PC-3 (cell line): ENCODE data around the gene PURA. TPM values are rescaled to one million over a fixed set of nuclear protein-coding genes. Genes with fewer than 3 reads are reported as not detected.

Experiments used
- ATAC-seq: fragments of 200-7000 bp; cut with Tn5 transposase; 2 replicates; pipeline ENCODE4 v1.9.1; 2020; ENCODE audit warnings: mild to moderate bottlenecking, moderate library complexity
- BruUV-seq: library from RNA; stranded (reverse); fragments of 400-500 nt; replicated peaks from 2 replicates; lab custom pipeline; 2021; lab: Mats Ljungman, UMichigan
- CTCF ChIA-PET: fragments of 300-600 bp; sonication (Branson Sonifier 250); formaldehyde crosslinking; loops from one replicate; lab custom pipeline; 2022; ENCODE audit warnings: antibody characterized with exemption; lab: Charles Lee
- POLR2A ChIA-PET: fragments of 300-600 bp; sonication (Branson Sonifier 250); formaldehyde crosslinking; loops from one replicate; lab custom pipeline; 2022; ENCODE audit warnings: antibody characterized with exemption; ENCODE audit not compliant: unreplicated experiment; lab: Charles Lee
- DNase-seq: peaks from one replicate; pipeline ENCODE4 v3.0.0-alpha.2; 2015
- H2AFZ ChIP-seq: fragments of 300-600 bp; sonication (generic); 2 replicates; pipeline ENCODE4 v1.6.0; 2016; ENCODE audit warnings: antibody characterized with exemption, low read length
- H3F3A ChIP-seq: fragments of 300-600 bp; sonication (generic); one replicate; pipeline ENCODE4 v1.6.0; 2017; ENCODE audit warnings: antibody characterized with exemption, low read length, control low read depth, mild to moderate bottlenecking; ENCODE audit not compliant: unreplicated experiment
- H3K27ac ChIP-seq: fragments of 300-600 bp; sonication (generic); 2 replicates; pipeline ENCODE4 v1.5.1; 2016; ENCODE audit warnings: mild to moderate bottlenecking, low read length
- H3K27me3 ChIP-seq: fragments of 300-600 bp; sonication (generic); 2 replicates; pipeline ENCODE4 v1.6.1; 2016; ENCODE audit warnings: low read length, mixed read lengths
- H3K36me3 ChIP-seq: fragments of 300-600 bp; sonication (generic); 2 replicates; pipeline ENCODE4 v1.6.1; 2016; ENCODE audit warnings: low read depth, mixed run types, low read length, mixed read lengths
- H3K4me1 ChIP-seq: fragments of 300-600 bp; sonication (generic); 2 replicates; pipeline ENCODE4 v1.5.1; 2016; ENCODE audit warnings: low read length; ENCODE audit not compliant: insufficient read depth
- H3K4me2 ChIP-seq: fragments of 300-600 bp; sonication (generic); 2 replicates; pipeline ENCODE4 v1.6.0; 2016; ENCODE audit warnings: low read length
- H3K4me3 ChIP-seq: fragments of 300-600 bp; sonication (generic); 2 replicates; pipeline ENCODE4 v1.5.1; 2016; ENCODE audit warnings: mild to moderate bottlenecking, low read length, mixed read lengths
- H3K79me2 ChIP-seq: fragments of 300-600 bp; sonication (generic); 2 replicates; pipeline ENCODE4 v1.6.1; 2017; ENCODE audit warnings: low read length, mixed read lengths
- H3K9ac ChIP-seq: fragments of 300-600 bp; sonication (generic); 2 replicates; pipeline ENCODE4 v1.6.0; 2016; ENCODE audit warnings: mild to moderate bottlenecking, low read length
- H3K9me2 ChIP-seq: fragments of 300-600 bp; sonication (generic); replicated peaks from 2 replicates; pipeline ENCODE4 v1.6.1; 2016; ENCODE audit warnings: mixed run types, low read length, mixed read lengths
- H3K9me3 ChIP-seq: fragments of 300-600 bp; sonication (generic); 2 replicates; pipeline ENCODE4 v1.6.1; 2016; ENCODE audit warnings: low read length, mixed read lengths
- H4K20me1 ChIP-seq: fragments of 300-600 bp; sonication (generic); 2 replicates; pipeline ENCODE4 v1.6.1; 2016; ENCODE audit warnings: low read length, mixed read lengths
- EZH2 ChIP-seq: fragments of 300-600 bp; sonication (generic); IDR thresholded peaks from one replicate; pipeline ENCODE4 v1.6.1; 2017; ENCODE audit warnings: antibody characterized with exemption, mild to moderate bottlenecking, low read length; ENCODE audit not compliant: unreplicated experiment
- EZH2phosphoT487 ChIP-seq: fragments of 300-600 bp; sonication (generic); IDR thresholded peaks from 2 replicates; pipeline ENCODE4 v1.6.1; 2018; ENCODE audit warnings: mild to moderate bottlenecking, antibody characterized with exemption, low read length, borderline replicate concordance
- intact Hi-C: fragments of 100-400 bp; cut with micrococcal nuclease; formaldehyde crosslinking; loops from 2 replicates; pipeline ENCODE4 v1.9.0; 2023
- total RNA-seq: library from RNA; depleted of rRNA; stranded (reverse); fragments of >200 nt; gene quantifications from 2 replicates; pipeline ENCODE4 v1.2.3, GENCODE V29; 2014
- TF ChIP-seq, protein P1 (sequence below): fragments of 300-600 bp; sonication (generic); conservative IDR thresholded peaks from 2 replicates; pipeline ENCODE4 v1.5.1; 2017; ENCODE audit warnings: antibody characterized with exemption, low read depth, mild to moderate bottlenecking, low read length

Gene PURA
- total RNA-seq, 1 experiment from 2014 or later, result 8.5 TPM

DNA sequence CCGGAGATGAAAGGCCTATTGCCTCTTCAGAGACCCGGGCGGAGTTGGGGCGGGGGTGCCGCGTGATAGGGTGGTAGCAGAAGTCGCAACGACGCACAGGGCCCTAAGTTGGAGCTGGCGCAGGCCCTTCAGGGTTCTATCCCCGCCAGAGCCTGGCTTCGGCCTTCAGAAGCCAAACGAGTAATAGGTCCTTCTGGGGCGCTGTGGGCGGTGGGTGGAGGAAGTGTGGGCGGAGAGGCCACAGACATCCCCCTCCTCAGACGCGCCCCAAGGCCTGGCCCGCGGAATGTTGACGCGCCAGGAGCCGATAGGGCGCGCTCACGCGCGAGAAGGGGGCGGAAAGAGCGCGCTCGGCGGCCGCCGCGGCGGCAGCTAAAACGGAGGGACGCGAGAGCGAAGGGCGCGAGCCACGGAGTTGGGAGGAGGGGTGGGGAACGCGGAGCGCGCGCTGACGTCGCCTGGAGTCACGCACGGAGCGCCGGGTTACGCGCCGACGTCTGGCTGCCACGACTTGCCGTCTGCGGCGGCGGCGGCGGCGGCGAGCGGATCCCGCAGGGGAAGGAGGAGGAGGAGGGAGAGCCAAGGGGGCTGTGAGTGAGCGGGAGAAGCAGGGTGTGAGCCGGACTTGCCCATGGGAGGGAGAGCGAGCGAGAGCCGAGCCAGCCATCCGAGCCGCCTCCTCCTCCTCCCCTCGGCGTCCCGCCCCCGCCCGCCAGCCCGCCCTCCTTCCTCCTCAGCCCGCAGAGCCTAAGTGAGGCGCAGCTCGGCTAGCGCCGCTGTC is 6.4 kb upstream of the PURA start:
- H3K79me2 ChIP-seq, result peaks cover 43% of the 10 kb centered on the region
- H3K4me1 ChIP-seq, result peaks cover 17% of the 10 kb centered on the region
- no TSS peak for BruUV-seq
- H3K9ac ChIP-seq, result peak overlapping the region; percentile 76
- ChIA-PET POLR2A (interaction anchor here (0.6 to 0.8 kb wide), 2 partner anchors 34 to 70 kb away, joined by 3 to 9 read pairs; no protein-coding TSS in a partner anchor), CTCF (no interaction called here)
- H3K9me3 ChIP-seq, result no peaks in the 10 kb centered on the region
- peak overlapping the region; percentile 95 for H3K4me3 ChIP-seq
- H2AFZ ChIP-seq, result peak overlapping the region; percentile 84
- peak overlapping the region; percentile 99 for H3K4me2 ChIP-seq
- H4K20me1 ChIP-seq, result no peaks in the 10 kb centered on the region
- H3K36me3 ChIP-seq, result no peaks in the 10 kb centered on the region
- H3K27me3 ChIP-seq, result no peaks in the 10 kb centered on the region
- DNase-seq (peak; percentile 93), ATAC-seq (peak; percentile 90)
- H3F3A ChIP-seq, result peaks cover 6% of the 10 kb centered on the region
- TF ChIP-seq EZH2 (no peak), EZH2phosphoT487 (no peak)
- TF ChIP-seq, protein P1, sequence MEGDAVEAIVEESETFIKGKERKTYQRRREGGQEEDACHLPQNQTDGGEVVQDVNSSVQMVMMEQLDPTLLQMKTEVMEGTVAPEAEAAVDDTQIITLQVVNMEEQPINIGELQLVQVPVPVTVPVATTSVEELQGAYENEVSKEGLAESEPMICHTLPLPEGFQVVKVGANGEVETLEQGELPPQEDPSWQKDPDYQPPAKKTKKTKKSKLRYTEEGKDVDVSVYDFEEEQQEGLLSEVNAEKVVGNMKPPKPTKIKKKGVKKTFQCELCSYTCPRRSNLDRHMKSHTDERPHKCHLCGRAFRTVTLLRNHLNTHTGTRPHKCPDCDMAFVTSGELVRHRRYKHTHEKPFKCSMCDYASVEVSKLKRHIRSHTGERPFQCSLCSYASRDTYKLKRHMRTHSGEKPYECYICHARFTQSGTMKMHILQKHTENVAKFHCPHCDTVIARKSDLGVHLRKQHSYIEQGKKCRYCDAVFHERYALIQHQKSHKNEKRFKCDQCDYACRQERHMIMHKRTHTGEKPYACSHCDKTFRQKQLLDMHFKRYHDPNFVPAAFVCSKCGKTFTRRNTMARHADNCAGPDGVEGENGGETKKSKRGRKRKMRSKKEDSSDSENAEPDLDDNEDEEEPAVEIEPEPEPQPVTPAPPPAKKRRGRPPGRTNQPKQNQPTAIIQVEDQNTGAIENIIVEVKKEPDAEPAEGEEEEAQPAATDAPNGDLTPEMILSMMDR, result peak; percentile 24
- intact Hi-C loops, result loop anchor here (1.0 to 5.0 kb wide), 3 partner anchors 33 to 295 kb away; partner anchors contain the start of gene ANKHD1
- H3K27ac ChIP-seq, result peak overlapping the region; percentile 68
- H3K9me2 ChIP-seq, result no peaks in the 10 kb centered on the region

DNA sequence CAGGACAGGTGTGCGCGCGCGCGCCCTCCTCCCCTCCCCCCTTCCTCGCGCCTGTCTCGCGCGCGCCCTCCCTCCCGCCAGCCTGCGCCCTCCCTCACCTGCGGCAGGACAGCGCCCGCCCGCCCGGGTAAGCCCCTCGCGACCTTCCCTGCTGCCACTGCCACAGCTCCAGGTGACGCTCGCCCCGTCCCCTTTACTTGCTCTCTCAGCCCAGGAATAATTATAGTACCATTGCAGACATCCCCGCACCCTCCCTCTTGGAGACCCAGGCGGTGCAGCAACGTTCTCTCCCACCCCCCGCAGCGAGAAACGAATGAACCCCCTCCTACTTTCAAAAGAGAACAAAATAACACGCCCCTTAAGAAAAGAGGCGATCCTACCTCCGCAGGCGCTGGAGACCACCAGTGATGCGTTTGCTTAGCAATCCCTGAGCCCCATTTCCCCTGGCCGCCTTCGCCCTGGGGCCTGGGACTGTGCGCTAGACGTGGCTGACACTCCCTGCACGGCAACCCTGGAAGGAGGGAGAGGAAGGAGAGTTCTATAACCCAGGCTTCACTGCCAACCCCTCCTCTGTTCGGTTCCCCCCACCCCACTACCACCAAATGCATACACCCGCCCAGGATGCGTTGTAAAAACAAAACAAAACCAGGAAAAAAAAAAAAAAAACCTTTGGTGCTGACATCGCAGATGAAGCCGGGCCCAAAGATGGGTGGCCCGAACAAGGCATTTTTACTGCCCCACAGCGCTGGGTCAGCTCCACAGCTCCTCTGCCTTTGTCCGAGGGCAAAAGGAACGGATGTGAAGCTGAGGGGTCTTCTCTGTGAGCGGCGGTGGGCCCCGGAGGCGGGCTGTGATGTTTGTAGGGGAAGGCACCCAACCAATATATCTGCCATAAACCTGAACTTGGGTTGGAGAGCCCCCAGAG is 5.6 kb upstream of the PURA start:
- TF ChIP-seq EZH2 (no peak), EZH2phosphoT487 (no peak)
- TF ChIP-seq, protein P1, result no peak
- Histone ChIP-seq H3K9me2 (no peaks in the 10 kb centered on the region), H3K4me2 (peak overlapping the region; percentile 99), H3K79me2 (peaks cover 52% of the 10 kb centered on the region), H2AFZ (peak overlapping the region; percentile 84), H4K20me1 (no peaks in the 10 kb centered on the region), H3K27ac (peak overlapping the region; percentile 68), H3K9ac (peak overlapping the region; percentile 76), H3K9me3 (no peaks in the 10 kb centered on the region), H3F3A (peaks cover 6% of the 10 kb centered on the region), H3K4me3 (peak overlapping the region; percentile 95), H3K36me3 (no peaks in the 10 kb centered on the region), H3K4me1 (peaks cover 26% of the 10 kb centered on the region), H3K27me3 (no peaks in the 10 kb centered on the region)
- BruUV-seq, result TSS peak; percentile 55
- DNase-seq (peak; percentile 32), ATAC-seq (peak; percentile 31)
- intact Hi-C loops, result loop anchor here (1.0 to 5.0 kb wide), 3 partner anchors 34 to 294 kb away; partner anchors contain the start of gene ANKHD1
- POLR2A ChIA-PET, result interaction anchor here (0.6 to 0.8 kb wide), 3 partner anchors 33 to 318 kb away, joined by 3 to 9 read pairs (median 4); no protein-coding TSS in a partner anchor
- CTCF ChIA-PET, result interaction anchor here (0.5 kb wide), 1 partner anchor 24 kb away, joined by 3 read pairs; no protein-coding TSS in a partner anchor
